ENCODE data around the gene C15orf39.

C15orf39 gene

GRCh38 chr15:75174102-75174501 is 27.6 kb upstream of the C15orf39 start:
- no peak for DNase-seq

- DNase-seq = no peak
Observed at GRCh38 chr15:75174729-75175128, 27.0 kb upstream of the C15orf39 start.

GRCh38 chr15:75176396-75176761 is 25.3 kb upstream of the C15orf39 start:
- DNase-seq = no peak

GRCh38 chr15:75177360-75178071 is 24.2 kb upstream of the C15orf39 start:
- DNase-seq = no peak

GRCh38 chr15:75178171-75178937 is 23.3 kb upstream of the C15orf39 start:
- DNase-seq = no peak

- DNase-seq = no peak
Observed at GRCh38 chr15:75178938-75179745, 22.5 kb upstream of the C15orf39 start.

- no peak for DNase-seq
Observed at GRCh38 chr15:75179746-75180140, 21.9 kb upstream of the C15orf39 start.

GRCh38 chr15:75181780-75182179 is 19.9 kb upstream of the C15orf39 start:
- DNase-seq = no peak

- no peak for DNase-seq
Observed at GRCh38 chr15:75182187-75183131, 19.2 kb upstream of the C15orf39 start.

GRCh38 chr15:75185271-75186029 is 16.2 kb upstream of the C15orf39 start:
- no peak for DNase-seq

- no peak for DNase-seq
Observed at GRCh38 chr15:75186044-75186443, 15.6 kb upstream of the C15orf39 start.

GRCh38 chr15:75188499-75188898 is 13.2 kb upstream of the C15orf39 start:
- no peak for DNase-seq

GRCh38 chr15:75191235-75191634 is 10.4 kb upstream of the C15orf39 start:
- DNase-seq = no peak

- no peak for DNase-seq
Observed at GRCh38 chr15:75192307-75192706, 9.4 kb upstream of the C15orf39 start.

- DNase-seq = no peak
Observed at GRCh38 chr15:75193272-75193671, 8.4 kb upstream of the C15orf39 start.

GRCh38 chr15:75193976-75194375 is 7.7 kb upstream of the C15orf39 start:
- DNase-seq = no peak

GRCh38 chr15:75194397-75194796 is 7.3 kb upstream of the C15orf39 start:
- no peak for DNase-seq

GRCh38 chr15:75195122-75195765 is 6.4 kb upstream of the C15orf39 start:
- DNase-seq = peak; percentile 69

- DNase-seq = peak; percentile 41
Observed at GRCh38 chr15:75195766-75196241, 5.9 kb upstream of the C15orf39 start.

GRCh38 chr15:75197062-75197630 is 4.5 kb upstream of the C15orf39 start:
- DNase-seq = no peak

Measured in DMS79 treated with DMSO at 0.1 percent for 48 hours (cell line).